ENCODE measurements around the gene TRERF1. TPM values are rescaled to one million over a fixed set of nuclear protein-coding genes. Genes with fewer than 3 reads are reported as not detected.

TRERF1 gene
- total and polyA plus RNA-seq, 2 experiments from 2014 or later = 6.4 to 8.7 TPM

DNA sequence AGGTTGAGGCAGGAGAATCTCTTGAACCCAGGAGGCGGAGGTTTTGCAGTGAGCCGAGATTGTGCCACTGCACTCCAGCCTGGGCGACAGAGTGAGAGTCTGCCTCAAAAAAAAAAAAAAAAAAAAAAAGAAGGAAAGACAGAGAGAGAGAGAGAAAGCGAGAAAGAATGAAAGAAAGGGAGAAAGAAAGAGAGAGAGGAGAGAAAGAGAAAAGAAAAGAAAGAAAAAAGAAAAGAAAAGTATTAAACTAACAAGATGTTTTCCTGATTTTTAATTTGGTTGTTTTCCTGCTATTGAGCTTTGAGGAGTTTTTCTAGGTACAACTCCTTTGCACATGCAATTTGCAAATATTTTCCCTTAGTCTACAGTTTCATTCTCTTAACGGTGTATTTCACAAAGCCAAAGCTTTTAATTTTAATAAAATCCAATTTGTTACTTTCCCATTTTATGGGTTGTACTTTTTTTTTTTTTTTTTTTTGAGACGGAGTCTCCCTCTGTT, 10.8 kb upstream of the TRERF1 start:
- H3K36me3 ChIP-seq = no peaks in the 10 kb centered on the region
- no peak overlapping the region for H3K4me3 ChIP-seq
- DNase-seq (ENCODE audit: low read depth in 1 of 2, low spot score in 1 of 2) = no peak
- no peak overlapping the region for H3K27ac ChIP-seq
- no peaks in the 10 kb centered on the region for H3K9me3 ChIP-seq (ENCODE audit: low read depth)
- no peaks in the 10 kb centered on the region for H3K27me3 ChIP-seq
- no peaks in the 10 kb centered on the region for H3K4me1 ChIP-seq (ENCODE audit: low read depth)
- TF ChIP-seq, protein P1, sequence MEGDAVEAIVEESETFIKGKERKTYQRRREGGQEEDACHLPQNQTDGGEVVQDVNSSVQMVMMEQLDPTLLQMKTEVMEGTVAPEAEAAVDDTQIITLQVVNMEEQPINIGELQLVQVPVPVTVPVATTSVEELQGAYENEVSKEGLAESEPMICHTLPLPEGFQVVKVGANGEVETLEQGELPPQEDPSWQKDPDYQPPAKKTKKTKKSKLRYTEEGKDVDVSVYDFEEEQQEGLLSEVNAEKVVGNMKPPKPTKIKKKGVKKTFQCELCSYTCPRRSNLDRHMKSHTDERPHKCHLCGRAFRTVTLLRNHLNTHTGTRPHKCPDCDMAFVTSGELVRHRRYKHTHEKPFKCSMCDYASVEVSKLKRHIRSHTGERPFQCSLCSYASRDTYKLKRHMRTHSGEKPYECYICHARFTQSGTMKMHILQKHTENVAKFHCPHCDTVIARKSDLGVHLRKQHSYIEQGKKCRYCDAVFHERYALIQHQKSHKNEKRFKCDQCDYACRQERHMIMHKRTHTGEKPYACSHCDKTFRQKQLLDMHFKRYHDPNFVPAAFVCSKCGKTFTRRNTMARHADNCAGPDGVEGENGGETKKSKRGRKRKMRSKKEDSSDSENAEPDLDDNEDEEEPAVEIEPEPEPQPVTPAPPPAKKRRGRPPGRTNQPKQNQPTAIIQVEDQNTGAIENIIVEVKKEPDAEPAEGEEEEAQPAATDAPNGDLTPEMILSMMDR (IDR thresholded peaks at IDR 0.05; ENCODE audit: low read depth, low read length) = no peak

DNA sequence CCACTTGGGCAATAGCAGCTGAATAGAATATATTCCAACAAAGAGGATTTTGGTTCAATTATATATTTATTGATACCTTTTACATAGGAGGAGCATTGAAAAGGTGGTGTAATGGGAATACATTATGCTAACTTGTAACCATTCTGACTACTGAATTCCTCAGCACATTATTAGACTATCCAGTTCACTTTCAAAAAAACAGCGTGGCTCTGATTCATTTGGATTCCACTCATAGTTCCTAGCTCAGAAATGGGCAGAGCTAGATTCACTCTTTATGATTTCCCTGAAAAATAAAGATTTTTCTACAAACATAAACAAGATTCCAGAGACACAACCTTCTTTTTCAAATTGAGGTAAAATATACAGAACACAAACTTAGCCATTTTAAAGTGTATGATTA, 9.2 kb upstream of the TRERF1 start:
- TF ChIP-seq, protein P1 (IDR thresholded peaks at IDR 0.05; ENCODE audit: low read depth, low read length) = no peak
- Histone ChIP-seq H3K9me3 (ENCODE audit: low read depth) (no peaks in the 10 kb centered on the region), H3K4me1 (ENCODE audit: low read depth) (no peaks in the 10 kb centered on the region), H3K27ac (no peak overlapping the region), H3K4me3 (no peak overlapping the region), H3K36me3 (no peaks in the 10 kb centered on the region), H3K27me3 (no peaks in the 10 kb centered on the region)
- no peak for DNase-seq (ENCODE audit: low read depth in 1 of 2, low spot score in 1 of 2)

DNA sequence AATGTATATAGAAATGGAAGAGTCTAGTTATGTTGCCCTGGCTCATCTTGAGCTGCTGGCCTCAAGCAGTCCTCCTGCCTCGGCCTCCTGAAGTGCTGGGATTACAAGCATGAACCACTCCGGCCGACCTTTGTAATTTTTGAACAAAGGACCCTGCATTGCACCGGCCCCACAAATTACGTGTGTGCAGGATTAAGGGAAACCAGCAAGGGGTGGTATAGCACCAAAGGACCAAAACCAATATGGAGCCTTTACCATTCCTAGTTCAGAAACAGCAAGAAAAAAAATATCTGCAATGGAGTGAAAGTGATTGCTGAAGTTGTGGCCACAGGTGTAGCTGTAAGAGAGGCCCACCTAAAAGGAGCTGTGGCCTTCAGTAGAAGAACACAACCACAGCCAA, 8.2 kb upstream of the TRERF1 start:
- Histone ChIP-seq H3K27me3 (no peaks in the 10 kb centered on the region), H3K4me1 (ENCODE audit: low read depth) (peaks cover under 1% of the 10 kb centered on the region), H3K9me3 (ENCODE audit: low read depth) (no peaks in the 10 kb centered on the region), H3K27ac (no peak overlapping the region), H3K4me3 (no peak overlapping the region), H3K36me3 (no peaks in the 10 kb centered on the region)
- no peak for DNase-seq (ENCODE audit: low read depth in 1 of 2, low spot score in 1 of 2)
- TF ChIP-seq, protein P1 (IDR thresholded peaks at IDR 0.05; ENCODE audit: low read depth, low read length) = no peak

DNA sequence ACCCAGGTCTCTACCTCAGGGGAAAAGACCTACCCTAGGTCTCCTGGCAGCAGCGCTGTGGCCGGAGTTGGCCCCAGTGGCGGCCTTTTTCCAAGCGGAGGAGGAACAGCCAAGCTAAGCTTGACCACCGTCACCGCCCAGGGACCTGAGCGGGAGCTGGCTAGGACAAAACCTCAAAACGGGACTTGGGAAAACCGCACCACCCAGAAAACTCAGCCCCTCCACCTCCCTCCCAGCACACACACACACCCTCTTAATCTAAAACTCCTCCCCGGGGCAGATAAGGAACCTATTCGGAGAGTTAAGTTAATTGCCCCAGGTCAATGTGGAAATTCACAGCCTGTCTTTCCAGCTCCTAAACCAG, 2.7 kb upstream of the TRERF1 start:
- TF ChIP-seq, protein P1 (IDR thresholded peaks at IDR 0.05; ENCODE audit: low read depth, low read length) = no peak
- H3K27ac ChIP-seq = peak overlapping the region; percentile 83
- peaks cover 19% of the 10 kb centered on the region for H3K4me1 ChIP-seq (ENCODE audit: low read depth)
- H3K9me3 ChIP-seq (ENCODE audit: low read depth) = no peaks in the 10 kb centered on the region
- peak; percentile 47 to 51 for DNase-seq (ENCODE audit: low read depth in 1 of 2, low spot score in 1 of 2)
- no peaks in the 10 kb centered on the region for H3K27me3 ChIP-seq
- no peaks in the 10 kb centered on the region for H3K36me3 ChIP-seq
- peak overlapping the region; percentile 77 for H3K4me3 ChIP-seq

DNA sequence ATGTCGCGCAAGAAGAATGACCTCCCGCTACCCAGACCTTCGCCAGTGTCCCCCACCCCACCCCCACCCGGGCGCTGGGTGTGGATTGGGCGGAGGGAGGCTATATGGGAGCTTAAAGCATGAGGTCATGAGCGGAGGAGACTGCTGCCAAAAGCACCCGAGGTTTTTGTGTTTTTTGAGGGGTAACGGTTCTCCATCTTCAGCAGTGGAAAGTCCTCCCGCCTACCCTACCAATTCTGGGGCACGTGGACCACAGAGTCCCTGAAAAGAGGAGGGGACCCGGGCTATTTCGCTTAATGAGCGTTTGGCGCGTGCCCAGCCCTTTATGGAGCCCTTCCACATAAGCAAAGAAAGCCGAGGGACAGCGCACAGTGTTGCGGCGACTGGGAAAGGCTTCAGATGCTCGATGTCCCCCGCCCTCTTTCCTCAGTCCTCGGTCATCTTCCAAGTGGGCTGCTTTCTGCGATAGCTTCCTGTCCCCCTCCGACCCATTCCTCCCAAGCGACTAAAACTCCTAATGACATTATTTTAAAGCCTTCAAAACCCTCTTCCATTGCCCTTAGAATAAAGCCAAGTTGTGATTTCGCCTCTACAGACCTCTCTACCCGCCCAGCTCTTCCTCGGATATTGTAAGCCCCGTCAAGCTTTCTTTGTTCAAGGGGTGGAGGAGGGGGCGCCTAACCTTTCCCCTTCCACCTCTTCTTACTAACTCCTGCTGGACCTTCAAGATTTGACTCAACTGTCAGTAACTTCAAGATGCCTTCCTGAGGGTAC, 2.1 kb upstream of the TRERF1 start:
- Histone ChIP-seq H3K27ac (peak overlapping the region; percentile 83), H3K9me3 (ENCODE audit: low read depth) (no peaks in the 10 kb centered on the region), H3K4me1 (ENCODE audit: low read depth) (peaks cover 19% of the 10 kb centered on the region), H3K4me3 (peak overlapping the region; percentile 77), H3K36me3 (no peaks in the 10 kb centered on the region), H3K27me3 (no peaks in the 10 kb centered on the region)
- TF ChIP-seq, protein P1 (IDR thresholded peaks at IDR 0.05; ENCODE audit: low read depth, low read length) = no peak
- peak; percentile 47 to 82 for DNase-seq (ENCODE audit: low read depth in 1 of 2, low spot score in 1 of 2)

All from cardiac muscle cell (in vitro differentiated cells and primary cell).